CD14-positive monocyte (primary cell): ENCODE data around the gene MRPL36. TPM values are rescaled to one million over a fixed set of nuclear protein-coding genes. Genes with fewer than 3 reads are reported as not detected.

Experiments used
- DNase-seq, 3 donors: peaks; one replicate each; pipeline ENCODE4 v3.0.0-alpha.2; 2011 to 2022
- H2AFZ ChIP-seq: 2 replicates; pipeline ENCODE4 v1.6.0; 2012; ENCODE audit warnings: mild to moderate bottlenecking, low read depth, low read length, inconsistent platforms; ENCODE audit not compliant: insufficient read depth, poor library complexity, severe bottlenecking
- H3K27ac ChIP-seq, 2 donors: 1 replicate in 1 of 2; 2 replicates in 1 of 2; pipeline ENCODE4 v1.5.1; 2012 to 2013; ENCODE audit warnings: low read length in 2 of 2, control low read depth in 1 of 2, inconsistent platforms in 1 of 2, low read depth in 1 of 2, mild to moderate bottlenecking in 1 of 2
- H3K27me3 ChIP-seq, 2 donors: one replicate each; pipeline versions ENCODE4 v1.6.0 to v1.6.1; 2011 to 2013; ENCODE audit warnings: low read length in 2 of 2; ENCODE audit not compliant: control insufficient read depth in 2 of 2, insufficient read depth in 2 of 2
- H3K36me3 ChIP-seq, 2 donors: replicated peaks in 1 of 2; 1 replicate in 1 of 2; 2 replicates in 1 of 2; pipeline versions ENCODE4 v1.5.1 to v1.6.1; 2012 to 2013; ENCODE audit warnings: low read length in 2 of 2, control low read depth in 1 of 2, inconsistent platforms in 1 of 2, mild to moderate bottlenecking in 1 of 2; ENCODE audit not compliant: insufficient read depth in 2 of 2, control insufficient read depth in 1 of 2
- H3K4me1 ChIP-seq, 2 donors: 1 replicate in 1 of 2; 2 replicates in 1 of 2; pipeline versions ENCODE4 v1.5.1 to v1.6.1; 2012 to 2013; ENCODE audit warnings: low read length in 2 of 2, control low read depth in 1 of 2, inconsistent platforms in 1 of 2, mild to moderate bottlenecking in 1 of 2, moderate library complexity in 1 of 2; ENCODE audit not compliant: insufficient read depth in 2 of 2, control insufficient read depth in 1 of 2
- H3K4me2 ChIP-seq: replicated peaks from 2 replicates; pipeline ENCODE3; 2012; ENCODE audit warnings: low read length, moderate library complexity, mild to moderate bottlenecking; ENCODE audit not compliant: poor library complexity, severe bottlenecking; ENCODE audit errors: extremely low read depth
- H3K4me3 ChIP-seq, 3 experiments: fragments of 200-600 bp in 1 of 3; sonication (generic) in 1 of 3; replicated peaks in 1 of 3; 1 replicate in 2 of 3; 2 replicates in 1 of 3; pipeline ENCODE4 v1.5.1; 2011 to 2013; ENCODE audit warnings: low read length in 3 of 3, mild to moderate bottlenecking in 3 of 3, control low read depth in 2 of 3, low read depth in 2 of 3, inconsistent platforms in 1 of 3, moderate library complexity in 1 of 3
- H3K79me2 ChIP-seq: 2 replicates; pipeline ENCODE4 v1.6.0; 2012; ENCODE audit warnings: mild to moderate bottlenecking, control low read depth, inconsistent platforms, low read length, moderate library complexity; ENCODE audit not compliant: insufficient read depth
- H3K9ac ChIP-seq: 2 replicates; pipeline ENCODE4 v1.6.0; 2017; ENCODE audit warnings: low read length, mild to moderate bottlenecking; ENCODE audit not compliant: insufficient read depth, poor library complexity, severe bottlenecking
- H3K9me3 ChIP-seq, 2 donors: replicated peaks in 1 of 2; 1 replicate in 1 of 2; 2 replicates in 1 of 2; pipeline versions ENCODE4 v1.5.1 to v1.6.1; 2012 to 2013; ENCODE audit warnings: low read length in 2 of 2, control low read depth in 1 of 2; ENCODE audit not compliant: control insufficient read depth in 1 of 2, insufficient read depth in 1 of 2
- H4K20me1 ChIP-seq: 2 replicates; pipeline ENCODE4 v1.6.0; 2012; ENCODE audit warnings: mild to moderate bottlenecking, low read length, control low read depth, moderate library complexity; ENCODE audit not compliant: insufficient read depth
- H3K27ac Mint-ChIP-seq, 7 donors: one replicate each; pipeline ENCODE4 v1.8.0; 2020; ENCODE audit warnings: mild to moderate bottlenecking in 7 of 7, mixed read lengths in 7 of 7, moderate library complexity in 6 of 7, inconsistent platforms in 2 of 7
- H3K27me3 Mint-ChIP-seq, 3 donors: one replicate each; pipeline ENCODE4 v1.8.0; 2021 to 2022; ENCODE audit warnings: low read depth in 3 of 3, mild to moderate bottlenecking in 3 of 3, mixed read lengths in 3 of 3, moderate library complexity in 3 of 3, inconsistent platforms in 1 of 3
- H3K36me3 Mint-ChIP-seq, 2 donors: one replicate each; pipeline ENCODE4 v1.8.0; 2020; ENCODE audit warnings: mixed read lengths in 2 of 2, inconsistent platforms in 1 of 2, mild to moderate bottlenecking in 1 of 2
- H3K4me1 Mint-ChIP-seq: one replicate; pipeline ENCODE4 v1.8.0; 2020; ENCODE audit warnings: mild to moderate bottlenecking, mixed read lengths
- H3K4me3 Mint-ChIP-seq, 2 donors: one replicate each; pipeline ENCODE4 v1.8.0; 2020; ENCODE audit warnings: mild to moderate bottlenecking in 2 of 2, mixed read lengths in 2 of 2, moderate library complexity in 1 of 2
- H3K9me3 Mint-ChIP-seq, 7 donors: one replicate each; pipeline ENCODE4 v1.8.0; 2020 to 2022; ENCODE audit warnings: mixed read lengths in 7 of 7, mild to moderate bottlenecking in 6 of 7, moderate library complexity in 6 of 7, inconsistent platforms in 2 of 7
- WGBS: methylation state at CpG from one replicate; pipeline ENCODE4 v1.1.5; 2013; ENCODE audit warnings: missing lambda C conversion rate; ENCODE audit not compliant: insufficient coverage; 5-methylcytosine and 5-hydroxymethylcytosine counted together
- intact Hi-C, 2 donors: fragments of 100-400 bp; cut with micrococcal nuclease; formaldehyde crosslinking; loops; one replicate each; pipeline versions ENCODE4 v1.15.0 to v1.15.1; 2023
- polyA plus RNA-seq, 3 donors: library from polyadenylated mRNA; depleted of rRNA in 1 of 3; unstranded in 2 of 3; stranded (reverse) in 1 of 3; fragments of 300-500 nt in 2 of 3; fragments of >200 nt in 1 of 3; fragmentation: Illumina TruSeq in 2 of 3; gene quantifications; 1 replicate in 2 of 3; 2 replicates in 1 of 3; pipeline ENCODE4 v1.2.3, GENCODE V29; 2012 to 2021
- TF ChIP-seq, protein P1 (sequence below): fragments of 200-600 bp; IDR thresholded peaks from one replicate; pipeline ENCODE4 v1.8.0; 2022; ENCODE audit warnings: antibody characterized with exemption, mild to moderate bottlenecking

The MRPL36 gene
- polyA plus RNA-seq, 3 donors = 17.9 to 81.7 (median 65.9) TPM

GRCh38 chr5:1781107-1781506 is 18.5 kb downstream of the MRPL36 start:
- no peak for DNase-seq
- WGBS = 82% methylated on average over 3 of the region's 6 CpGs
- intact Hi-C loops = no loop called here

DNA sequence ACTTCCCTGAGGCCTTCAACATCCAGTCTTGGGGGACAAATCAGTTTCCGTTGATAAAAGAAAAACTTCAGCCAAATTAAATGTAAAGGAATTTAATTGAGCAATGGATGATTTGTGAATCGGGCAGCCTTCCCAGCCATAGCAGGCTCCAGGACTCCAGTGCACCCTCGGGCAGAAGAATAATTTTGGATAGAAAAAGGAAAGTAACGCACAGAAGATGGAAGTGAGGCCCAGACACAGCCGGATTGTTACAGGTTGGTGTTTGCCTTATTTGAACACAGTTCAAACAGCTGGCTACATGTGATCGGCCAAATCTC is 19.1 kb downstream of the MRPL36 start:
- Mint-ChIP-seq H3K4me3 (no peak overlapping the region), H3K27ac (no peak overlapping the region), H3K36me3 (no peaks in the 10 kb centered on the region)

More at GRCh38 chr5:1781107-1781506, 18.5 kb downstream of the MRPL36 start:
- Mint-ChIP-seq H3K9me3 (no peaks in the 10 kb centered on the region), H3K36me3 (no peaks in the 10 kb centered on the region), H3K27me3 (peaks cover 2 to 14% (median 4%) of the 10 kb centered on the region in 3 donors), H3K27ac (no peak overlapping the region), H3K4me3 (no peak overlapping the region), H3K4me1 (no peaks in the 10 kb centered on the region)
- TF ChIP-seq, protein P1, sequence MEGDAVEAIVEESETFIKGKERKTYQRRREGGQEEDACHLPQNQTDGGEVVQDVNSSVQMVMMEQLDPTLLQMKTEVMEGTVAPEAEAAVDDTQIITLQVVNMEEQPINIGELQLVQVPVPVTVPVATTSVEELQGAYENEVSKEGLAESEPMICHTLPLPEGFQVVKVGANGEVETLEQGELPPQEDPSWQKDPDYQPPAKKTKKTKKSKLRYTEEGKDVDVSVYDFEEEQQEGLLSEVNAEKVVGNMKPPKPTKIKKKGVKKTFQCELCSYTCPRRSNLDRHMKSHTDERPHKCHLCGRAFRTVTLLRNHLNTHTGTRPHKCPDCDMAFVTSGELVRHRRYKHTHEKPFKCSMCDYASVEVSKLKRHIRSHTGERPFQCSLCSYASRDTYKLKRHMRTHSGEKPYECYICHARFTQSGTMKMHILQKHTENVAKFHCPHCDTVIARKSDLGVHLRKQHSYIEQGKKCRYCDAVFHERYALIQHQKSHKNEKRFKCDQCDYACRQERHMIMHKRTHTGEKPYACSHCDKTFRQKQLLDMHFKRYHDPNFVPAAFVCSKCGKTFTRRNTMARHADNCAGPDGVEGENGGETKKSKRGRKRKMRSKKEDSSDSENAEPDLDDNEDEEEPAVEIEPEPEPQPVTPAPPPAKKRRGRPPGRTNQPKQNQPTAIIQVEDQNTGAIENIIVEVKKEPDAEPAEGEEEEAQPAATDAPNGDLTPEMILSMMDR = no peak
- Histone ChIP-seq H3K27ac (no peak overlapping the region), H3K4me3 (no peak overlapping the region), H4K20me1 (no peaks in the 10 kb centered on the region), H3K27me3 (peaks cover 0 to 3% of the 10 kb centered on the region in 2 donors), H2AFZ (no peak overlapping the region), H3K79me2 (no peaks in the 10 kb centered on the region), H3K9ac (no peak overlapping the region), H3K9me3 (no peaks in the 10 kb centered on the region), H3K4me1 (no peaks in the 10 kb centered on the region), H3K36me3 (no peaks in the 10 kb centered on the region), H3K4me2 (no peak overlapping the region)

More for the DNA sequence above, 19.1 kb downstream of the MRPL36 start:
- Histone ChIP-seq H3K4me1 (no peaks in the 10 kb centered on the region), H3K27me3 (peaks cover 0 to 3% of the 10 kb centered on the region in 2 donors), H4K20me1 (no peaks in the 10 kb centered on the region), H3K9me3 (no peaks in the 10 kb centered on the region), H3K36me3 (no peaks in the 10 kb centered on the region), H3K9ac (no peak overlapping the region), H2AFZ (no peak overlapping the region), H3K27ac (no peak overlapping the region), H3K4me2 (no peak overlapping the region), H3K79me2 (no peaks in the 10 kb centered on the region), H3K4me3 (no peak overlapping the region)
- H3K4me1 Mint-ChIP-seq = no peaks in the 10 kb centered on the region
- no peaks in the 10 kb centered on the region for H3K9me3 Mint-ChIP-seq
- peaks cover 2 to 13% (median 4%) of the 10 kb centered on the region in 3 donors for H3K27me3 Mint-ChIP-seq
- intact Hi-C loops = no loop called here
- no peak for DNase-seq
- 91% methylated on average over 6 of the region's 6 CpGs for WGBS
- TF ChIP-seq, protein P1 = no peak
